ENCODE results near the gene CDC14A.

DNA sequence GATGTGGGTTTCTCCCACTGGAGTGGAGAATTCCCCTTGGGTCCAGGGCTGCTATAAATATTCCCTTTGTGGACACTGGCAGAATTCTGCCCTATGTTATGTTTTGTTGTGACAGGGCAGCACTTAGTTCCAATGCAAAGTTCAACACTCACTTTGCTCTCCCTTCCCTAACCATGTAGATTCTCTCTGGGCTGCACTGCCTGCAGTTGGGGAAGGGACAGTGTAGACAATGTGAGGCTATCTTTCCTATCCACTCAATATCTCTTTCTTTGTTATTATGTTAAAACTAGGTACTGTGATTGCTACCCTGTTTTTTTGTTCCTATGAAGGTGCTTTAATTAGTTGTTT lies 205.3 kb downstream of the CDC14A start:
- TF ChIP-seq SP1 (IDR thresholded peaks at IDR 0.05) (no peak), FOXM1 (IDR thresholded peaks at IDR 0.05; ENCODE audit: borderline replicate concordance) (no peak), SUZ12 (IDR thresholded peaks at IDR 0.05) (no peak), FOXK2 (IDR thresholded peaks at IDR 0.05) (no peak)

Measured in HEK293T (cell line).